ENCODE results near the gene ASAP3.
"Not testable (repeated sequence)": the region's sequence is repeated elsewhere in the genome, so short reads cannot be mapped to it uniquely, and the experiment has no call there.

ASAP3 gene

DNA sequence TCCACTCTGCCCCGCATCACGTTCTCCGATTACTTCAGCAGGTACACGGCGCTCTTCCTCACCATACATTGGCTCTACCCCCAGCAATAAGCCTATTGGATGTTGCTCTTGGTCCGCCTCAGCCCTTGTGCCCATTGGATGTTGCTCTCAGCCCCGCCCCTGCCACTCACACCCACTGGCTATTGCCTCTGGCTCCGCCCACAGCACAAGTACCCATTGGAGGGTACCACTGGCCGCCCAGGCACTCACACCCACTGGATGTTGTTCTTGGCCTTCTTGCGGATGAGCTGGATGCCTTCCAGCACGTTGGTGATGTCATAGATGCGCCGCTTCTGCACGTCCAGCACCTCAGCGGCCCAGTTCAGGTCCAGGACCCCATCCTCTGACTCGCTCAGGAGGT is 37.6 kb upstream of the ASAP3 start:
- peak overlapping the region in 1 of 21 experiments; percentile 83 for H3K27ac ChIP-seq
- H3K4me3 ChIP-seq = no peak overlapping the region

DNA sequence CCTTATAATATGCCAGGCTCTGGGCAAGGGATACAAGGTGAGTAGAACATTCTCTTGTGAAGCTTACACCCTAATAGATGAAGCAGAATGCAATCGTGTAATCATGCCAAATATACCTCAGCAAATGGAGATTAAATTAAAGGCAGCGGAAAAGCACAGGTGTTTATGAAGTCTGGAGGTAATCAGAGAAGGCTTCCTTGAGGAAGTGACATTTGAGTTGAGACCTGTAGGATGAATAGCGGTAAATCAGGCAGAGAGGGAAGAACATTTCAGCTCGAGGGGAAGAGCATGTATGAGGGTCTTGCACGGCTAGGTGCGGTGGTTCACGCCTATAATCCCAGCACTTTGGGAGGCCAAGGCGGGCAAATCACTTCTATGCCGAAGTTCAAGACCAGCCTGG is 33.6 kb upstream of the ASAP3 start:
- Histone ChIP-seq H3K27ac (no peak overlapping the region), H3K4me3 (no peak overlapping the region)

DNA sequence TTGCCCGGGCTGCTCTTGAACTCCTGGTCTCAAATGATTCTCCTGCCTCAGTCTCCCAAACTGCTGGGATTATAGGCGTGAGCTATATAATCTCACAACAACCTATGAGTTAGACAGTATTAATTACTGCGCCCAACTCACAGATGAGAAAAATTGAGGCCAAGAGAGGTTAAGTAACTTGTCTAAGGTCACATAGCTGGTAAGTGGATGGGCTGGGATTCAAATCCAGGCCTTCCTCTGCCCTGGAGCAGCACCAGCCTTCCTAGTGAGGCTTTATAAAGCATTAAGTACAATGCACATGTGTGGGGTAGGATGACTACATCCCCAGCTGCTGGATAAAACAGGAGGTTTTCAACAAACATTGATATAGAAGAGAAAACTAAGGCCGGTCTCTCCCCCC is 31.9 kb upstream of the ASAP3 start:
- Histone ChIP-seq H3K4me3 (no peak overlapping the region), H3K27ac (no peak overlapping the region)

DNA sequence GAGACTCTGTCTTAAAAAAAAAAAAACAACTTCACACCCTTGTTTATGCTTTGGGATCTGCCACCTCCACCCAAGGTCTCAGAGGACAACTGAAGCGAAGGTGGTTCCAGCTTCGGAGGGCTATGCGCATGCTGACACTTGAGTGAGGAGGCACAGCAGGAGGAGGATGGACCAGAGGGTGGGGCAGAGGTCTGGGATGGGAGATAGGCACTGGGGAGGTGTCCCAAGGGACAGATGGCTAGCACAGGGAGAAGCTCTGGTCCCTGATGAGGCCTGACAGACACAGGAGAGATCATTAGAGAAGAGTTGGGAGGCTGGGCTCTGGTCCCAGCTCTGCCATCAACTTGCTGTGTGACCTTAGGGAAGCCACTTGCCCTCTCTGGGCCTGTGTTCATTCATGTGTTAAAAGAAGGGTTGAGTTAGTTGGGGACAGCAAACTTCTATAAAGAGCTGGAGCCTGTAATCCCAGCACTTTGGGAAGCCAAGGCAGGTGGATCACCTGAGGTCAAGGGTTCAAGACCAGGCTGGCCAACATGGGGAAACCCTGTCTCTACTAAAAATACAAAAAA is 30.2 kb upstream of the ASAP3 start:
- Histone ChIP-seq H3K4me3 (no peak overlapping the region), H3K27ac (no peak overlapping the region)

DNA sequence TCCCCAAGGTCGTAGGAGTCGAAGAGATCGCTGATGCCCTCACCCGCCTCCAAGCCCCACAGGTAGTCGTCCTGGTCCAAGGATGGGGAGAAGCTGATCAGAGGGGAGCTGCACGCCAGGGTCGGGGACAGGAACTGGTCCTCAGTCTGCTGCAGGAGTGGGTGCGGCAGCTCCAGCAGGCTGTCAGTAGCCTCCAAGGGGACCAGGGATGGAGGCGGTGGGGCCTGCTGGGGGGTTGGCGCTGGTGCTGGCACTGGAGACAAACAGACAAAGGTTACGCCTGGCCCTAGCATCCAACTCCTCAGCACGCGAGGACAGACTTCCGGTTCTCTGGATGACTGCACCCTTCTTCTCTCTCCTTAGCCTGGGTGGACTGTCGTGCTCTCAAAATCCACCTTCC is 25.9 kb upstream of the ASAP3 start:
- Histone ChIP-seq H3K27ac (no peak overlapping the region), H3K4me3 (no peak overlapping the region)

DNA sequence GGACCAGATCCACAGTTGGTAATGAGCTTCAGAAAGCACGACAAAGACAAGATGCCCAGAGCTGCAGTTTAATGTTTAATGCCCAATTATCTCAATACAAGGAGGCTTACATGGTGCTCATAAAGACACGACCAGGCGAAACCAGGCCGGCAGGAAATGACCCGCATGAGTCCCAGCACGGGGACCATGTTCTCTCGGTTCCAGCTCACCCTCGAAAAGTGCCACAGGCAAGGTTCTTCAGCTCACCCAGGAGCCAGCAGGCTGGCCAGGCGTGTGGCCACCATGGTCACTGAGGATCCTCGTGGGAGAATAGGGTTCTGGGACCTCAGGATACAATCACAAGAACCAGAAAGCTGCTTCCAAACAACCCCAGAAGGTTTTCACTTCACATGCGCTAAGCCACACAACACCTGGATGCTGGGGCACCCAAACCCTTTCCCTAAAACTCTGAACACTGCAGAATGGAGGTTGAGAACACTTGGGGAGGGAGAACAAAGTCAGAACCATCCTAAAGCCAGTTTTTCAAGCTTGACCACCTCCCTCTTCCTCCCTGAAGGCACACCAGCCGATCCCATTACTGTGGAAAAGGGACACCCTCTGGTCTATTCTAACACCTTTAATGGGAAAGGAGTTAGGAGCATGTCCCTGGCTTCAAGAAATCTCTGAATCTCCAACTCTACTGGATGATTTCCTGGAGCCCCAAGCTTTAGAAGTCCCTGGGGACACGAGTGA is 22.6 kb upstream of the ASAP3 start:
- Histone ChIP-seq H3K27ac (no peak overlapping the region), H3K4me3 (no peak overlapping the region)

DNA sequence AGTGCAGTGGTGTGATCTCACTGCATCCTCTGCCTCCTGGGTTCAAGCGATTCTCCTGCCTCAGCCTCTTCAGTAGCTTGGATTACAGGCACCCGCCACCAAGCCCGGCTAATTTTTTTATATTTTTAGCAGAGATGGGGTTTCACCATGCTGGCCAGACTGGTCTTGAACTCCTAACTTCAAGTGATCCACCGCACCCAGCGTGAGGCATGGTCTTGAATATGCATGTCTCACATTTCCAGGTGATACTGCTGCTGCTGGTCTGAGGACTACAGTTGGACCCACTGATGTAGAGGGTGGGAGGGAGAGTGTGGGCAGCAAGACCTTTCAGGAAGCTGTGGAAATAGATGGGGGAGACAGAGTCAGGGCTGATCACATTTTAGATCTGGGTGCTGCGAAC is 21.9 kb upstream of the ASAP3 start:
- Histone ChIP-seq H3K27ac (no peak overlapping the region), H3K4me3 (no peak overlapping the region)

DNA sequence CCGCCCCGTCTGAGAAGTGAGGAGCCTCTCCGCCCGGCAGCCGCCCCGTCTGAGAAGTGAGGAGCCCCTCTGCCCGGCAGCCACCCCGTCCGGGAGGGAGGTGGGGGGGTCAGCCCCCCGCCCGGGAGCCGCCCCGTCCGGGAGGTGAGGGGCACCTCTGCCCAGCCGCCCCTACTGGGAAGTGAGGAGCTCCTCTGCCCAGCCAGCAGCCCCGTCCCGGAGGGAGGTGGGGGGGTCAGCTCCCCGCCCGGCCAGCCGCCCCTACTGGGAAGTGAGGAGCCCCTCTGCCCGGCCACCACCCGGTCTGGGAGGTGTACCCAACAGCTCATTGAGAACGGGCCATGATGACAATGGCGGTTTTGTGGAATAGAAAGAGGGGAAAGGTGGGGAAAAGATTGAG is 20.2 kb upstream of the ASAP3 start:
- H3K27ac ChIP-seq = peak overlapping the region in 1 of 21 experiments; percentile 44
- H3K4me3 ChIP-seq = not testable (repeated sequence)

DNA sequence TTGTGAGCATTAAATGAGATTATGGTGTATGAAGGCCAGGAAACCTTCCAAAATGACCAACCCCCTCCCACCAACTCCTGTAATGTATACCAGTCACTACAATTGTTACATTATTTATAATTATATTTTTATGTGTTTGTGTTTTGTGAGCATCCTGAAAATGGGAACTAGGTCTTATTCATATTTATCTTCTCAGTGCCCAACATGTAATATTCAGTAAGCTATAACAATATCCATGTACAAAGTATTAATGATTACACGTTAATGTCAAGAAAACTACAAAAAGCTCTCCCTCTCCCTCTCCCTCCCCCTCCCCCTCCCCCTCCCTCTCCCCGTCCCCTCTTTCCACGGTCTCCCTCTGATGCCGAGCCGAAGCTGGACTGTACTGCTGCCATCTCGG is 19.0 kb upstream of the ASAP3 start:
- no peak overlapping the region for H3K27ac ChIP-seq

DNA sequence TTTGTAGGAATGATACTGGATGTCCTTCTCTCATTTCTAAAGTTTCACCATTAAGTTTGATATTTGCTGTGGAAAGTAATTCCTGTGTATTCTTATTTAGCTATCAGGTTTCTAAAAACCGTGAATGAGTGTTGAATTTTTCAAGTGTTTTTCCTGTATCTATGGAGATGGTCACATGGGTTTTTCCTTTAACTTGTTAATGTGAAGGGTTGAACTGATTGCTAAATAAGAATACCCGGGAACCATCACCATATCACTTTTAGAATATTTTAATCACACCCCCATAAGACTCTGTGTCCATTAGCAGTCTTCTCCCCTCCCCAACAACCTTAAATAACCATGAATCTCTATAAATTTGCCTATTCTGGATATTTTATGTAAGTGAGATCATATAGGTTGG is 16.5 kb upstream of the ASAP3 start:
- H3K27ac ChIP-seq = no peak overlapping the region
- H3K4me3 ChIP-seq = no peak overlapping the region

More for the DNA sequence above, 19.0 kb upstream of the ASAP3 start:
- H3K4me3 ChIP-seq = no peak overlapping the region

DNA sequence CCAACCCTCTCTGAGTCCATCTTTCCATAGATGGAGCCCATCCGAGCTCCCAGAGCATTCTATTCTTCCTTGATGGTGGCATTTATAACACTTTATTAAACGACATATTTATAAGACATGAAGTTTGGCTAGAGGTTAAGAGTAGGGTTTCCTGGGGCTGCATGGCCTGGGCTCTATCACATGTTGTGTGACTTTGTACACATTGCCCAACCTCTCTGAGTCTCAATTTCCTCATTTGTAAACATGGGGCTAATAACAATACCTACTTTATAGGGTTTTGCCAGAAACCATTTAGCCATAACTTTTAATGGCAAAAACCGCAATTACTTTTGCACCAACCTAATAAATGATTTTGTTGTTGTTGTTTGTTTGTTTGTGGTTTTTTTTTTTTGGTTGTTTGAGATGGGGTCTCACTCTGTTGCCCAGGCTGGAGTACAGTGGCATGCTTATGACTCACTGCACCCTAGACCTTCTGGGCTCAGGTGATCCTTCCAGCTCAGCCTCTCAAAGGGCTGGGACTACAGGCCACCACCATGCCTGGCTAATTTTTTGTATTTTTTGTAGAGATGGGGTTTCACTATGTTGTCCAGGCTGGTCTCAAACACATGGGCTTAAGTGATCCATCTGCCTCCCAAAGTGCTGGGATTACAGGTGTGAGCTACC is 13.9 kb upstream of the ASAP3 start:
- peak overlapping the region in 2 of 21 experiments; percentile 3 to 43 for H3K27ac ChIP-seq
- H3K4me3 ChIP-seq = no peak overlapping the region

DNA sequence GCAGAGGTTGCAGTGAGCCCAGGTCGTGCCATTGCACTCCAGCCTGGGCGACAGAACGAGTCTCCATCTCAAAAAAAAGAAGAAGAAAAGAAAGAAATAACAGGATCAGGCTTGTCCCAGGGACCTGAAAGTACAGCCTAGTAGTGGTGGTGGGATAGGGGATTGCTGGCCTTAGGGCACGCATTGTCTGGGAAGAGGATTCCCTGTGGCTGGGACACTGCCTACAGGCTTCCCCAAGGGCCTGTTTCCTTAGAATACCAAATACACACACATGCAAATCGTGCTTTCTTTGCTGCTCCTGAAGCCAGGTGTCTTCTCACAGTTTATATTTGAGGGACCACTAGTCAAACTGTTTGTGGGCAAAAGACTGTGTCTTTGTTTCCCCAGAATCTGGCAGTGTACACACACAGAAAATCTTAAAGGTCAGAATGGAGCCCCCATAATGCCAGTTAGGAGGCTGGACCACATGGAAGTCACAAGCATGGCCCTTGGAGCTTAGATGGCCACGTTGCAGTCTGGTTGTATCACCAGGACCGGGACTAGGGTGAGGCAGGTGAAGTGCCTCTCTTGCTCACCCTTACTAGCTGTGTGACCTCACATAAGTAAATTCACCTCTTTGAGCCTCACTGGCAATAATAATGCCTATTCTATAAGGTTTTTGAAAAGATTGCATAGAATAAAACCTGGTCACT is 12.7 kb upstream of the ASAP3 start:
- Histone ChIP-seq H3K4me3 (no peak overlapping the region), H3K27ac (no peak overlapping the region)

DNA sequence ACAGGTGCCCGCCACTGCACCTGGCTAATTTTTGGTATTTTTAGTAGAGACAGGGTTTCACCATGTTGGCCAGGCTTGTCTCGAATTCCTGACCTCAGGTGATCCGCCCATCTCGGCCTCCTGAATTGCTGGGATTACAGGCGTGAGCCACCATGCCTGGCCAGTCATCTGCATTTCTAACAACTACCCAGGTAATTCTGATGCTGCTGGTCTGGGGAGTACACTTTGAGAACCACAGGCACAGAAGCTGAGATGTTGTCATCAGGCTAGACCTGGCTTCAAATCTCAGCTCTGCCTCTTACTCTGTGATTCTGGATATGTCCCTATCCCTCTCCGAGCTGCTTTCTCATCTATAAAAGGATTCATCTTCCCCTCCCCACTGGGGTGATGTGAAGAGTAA is 10.9 kb upstream of the ASAP3 start:
- not testable (repeated sequence) for H3K4me3 ChIP-seq, H3K27ac ChIP-seq

DNA sequence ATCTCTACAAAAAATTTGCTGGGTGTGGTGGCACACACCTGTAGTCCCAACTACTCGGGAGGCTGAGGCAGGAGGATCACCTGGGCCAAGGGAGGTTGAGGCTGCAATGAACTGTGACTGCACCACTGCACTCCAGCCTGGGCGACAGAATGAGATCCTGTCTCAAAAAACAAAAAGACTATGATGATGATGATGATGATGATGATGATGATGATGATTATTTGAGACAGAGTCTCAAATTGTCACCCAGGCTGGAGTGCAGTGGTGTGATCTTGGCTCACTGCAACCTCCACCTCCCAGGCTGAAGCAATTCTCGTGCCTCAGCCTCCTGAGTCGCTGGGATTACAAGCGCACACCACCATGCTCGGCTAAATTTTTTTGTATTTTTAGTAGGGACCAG is 8.8 kb upstream of the ASAP3 start:
- not testable (repeated sequence) for H3K27ac ChIP-seq, H3K4me3 ChIP-seq

DNA sequence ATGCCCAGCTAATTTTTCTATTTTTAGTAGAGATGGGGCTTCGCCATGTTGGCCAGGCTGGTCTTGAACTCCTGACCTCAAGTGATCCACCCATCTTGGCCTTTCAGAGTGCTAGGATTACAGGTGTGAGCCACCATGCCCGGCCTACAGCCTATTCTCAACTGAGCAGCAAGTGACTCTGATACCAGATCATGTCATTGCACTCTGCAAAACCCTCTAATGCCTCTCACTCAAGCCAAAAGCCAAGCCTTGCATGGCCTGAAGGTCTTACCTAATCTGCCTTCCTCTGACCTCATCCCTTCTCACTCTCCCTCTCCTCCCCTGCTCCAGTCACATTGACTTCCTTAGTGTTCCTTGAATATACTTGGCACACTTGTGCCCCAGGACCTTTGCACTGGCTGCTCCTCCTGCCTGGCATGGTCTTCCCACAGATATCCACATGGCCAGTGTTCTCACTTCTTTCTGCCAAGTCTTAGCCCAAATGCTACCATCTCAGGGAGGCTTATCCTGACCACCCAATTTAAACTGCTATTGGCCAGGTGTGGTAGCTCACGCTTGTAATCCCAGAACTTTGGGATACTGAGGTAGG is 8.2 kb upstream of the ASAP3 start:
- H3K4me3 ChIP-seq = no peak overlapping the region
- H3K27ac ChIP-seq = no peak overlapping the region

DNA sequence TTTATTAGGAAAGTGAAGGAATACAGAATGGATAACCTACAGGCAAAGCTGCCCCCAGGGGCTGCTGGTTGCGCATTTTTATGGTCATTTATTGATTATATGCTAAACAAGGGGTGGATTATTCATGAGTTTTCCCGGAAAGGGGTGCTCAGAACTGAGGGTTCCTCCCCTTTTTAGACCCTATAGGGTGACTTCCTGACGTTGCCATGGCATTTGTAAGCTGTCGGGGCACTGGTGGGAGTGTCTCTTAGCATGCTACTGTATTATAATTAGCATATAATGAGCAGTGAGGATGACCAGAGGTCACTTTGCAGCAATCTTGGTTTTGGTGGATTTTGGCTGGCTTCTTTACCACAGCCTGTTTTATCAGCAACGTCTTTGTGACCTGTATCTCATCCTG is 5.9 kb upstream of the ASAP3 start:
- H3K27ac ChIP-seq = no peak overlapping the region
- H3K4me3 ChIP-seq = no peak overlapping the region

DNA sequence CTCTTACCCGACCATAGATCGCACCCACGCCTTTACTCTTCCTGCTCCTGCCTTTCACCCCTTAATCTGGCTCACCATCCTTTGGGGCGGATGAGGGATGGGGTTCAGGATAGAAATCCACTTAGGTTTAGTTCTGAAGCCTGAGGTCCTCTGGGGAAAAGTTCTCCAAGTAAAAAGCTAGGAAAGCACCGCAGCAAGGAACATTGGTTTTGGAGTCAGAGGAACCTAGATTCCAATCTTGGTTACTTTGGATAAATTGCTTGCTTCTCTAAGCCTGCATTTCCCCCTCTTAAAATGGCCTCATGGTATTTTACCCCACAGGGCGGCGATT is 988 bp upstream of the ASAP3 start:
- H3K27ac ChIP-seq = peak overlapping the region in 2 of 21 experiments; percentile 87 to 88
- H3K4me3 ChIP-seq = peak overlapping the region in 5 of 7 experiments; percentile 62 to 91 (median 73)

DNA sequence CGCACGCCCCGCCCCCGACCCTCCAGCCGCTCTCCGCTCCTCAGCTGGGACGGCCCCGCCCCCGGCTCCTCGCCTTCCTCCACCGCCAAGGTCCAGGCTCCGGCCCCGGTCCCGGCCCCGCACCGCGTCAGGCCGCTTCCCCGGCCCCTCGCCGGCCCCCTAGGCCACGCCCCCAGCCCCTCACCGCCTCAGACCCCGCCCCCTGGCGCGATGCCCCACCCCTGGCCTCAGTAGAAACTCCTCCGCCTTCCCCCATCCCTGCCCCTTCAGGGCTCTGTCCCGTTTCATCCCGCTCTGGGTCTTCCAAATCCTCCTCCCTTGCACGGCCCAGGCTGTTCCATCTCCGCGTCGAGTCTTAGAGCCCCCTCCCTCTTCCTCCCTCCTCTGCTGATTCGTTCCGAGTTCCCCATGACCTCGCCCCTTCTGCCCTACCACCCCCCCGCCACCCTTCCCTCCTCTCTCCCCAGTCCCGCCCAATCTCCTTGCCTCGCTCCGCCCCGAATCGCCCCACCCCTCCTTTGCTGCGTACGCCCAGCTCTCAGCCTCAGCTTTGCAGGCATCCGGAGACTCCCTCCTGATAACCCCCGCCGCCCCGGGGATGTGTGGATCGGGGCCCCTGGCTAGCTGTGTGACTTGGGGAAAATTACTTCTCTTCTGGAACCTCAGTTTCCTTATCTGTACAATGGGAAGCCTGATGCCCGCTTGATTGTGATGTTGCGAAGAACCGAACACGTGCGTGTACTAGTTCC is 448 bp upstream of the ASAP3 start:
- peak overlapping the region; percentile 62 to 91 (median 73) for H3K4me3 ChIP-seq
- peak overlapping the region in 20 of 21 experiments; percentile 53 to 95 (median 79) for H3K27ac ChIP-seq

DNA sequence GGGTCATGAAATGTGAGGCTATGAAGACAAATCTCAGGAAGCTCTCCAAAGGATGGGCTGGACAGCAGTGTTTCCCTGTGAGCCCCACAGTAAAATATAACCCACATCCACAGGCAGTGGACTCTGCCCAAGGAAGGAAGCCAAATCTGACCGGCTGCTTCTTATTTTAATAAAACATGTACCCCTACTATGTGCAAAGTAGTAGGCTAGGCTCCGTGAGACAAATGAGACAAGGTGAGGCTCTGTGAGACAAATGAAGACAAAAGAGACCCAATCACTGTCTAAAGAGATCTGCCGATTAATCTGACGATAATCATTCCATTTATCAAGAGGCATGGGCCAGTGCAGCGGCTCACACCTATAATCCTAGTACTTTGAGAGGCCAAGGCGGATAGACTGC is 2.1 kb downstream of the ASAP3 start:
- peak overlapping the region in 2 of 21 experiments; percentile 17 to 53 for H3K27ac ChIP-seq
- no peak overlapping the region for H3K4me3 ChIP-seq
